T-cell (primary cell): ENCODE measurements around the gene CHRNB2. TPM values are rescaled to one million over a fixed set of nuclear protein-coding genes. Genes with fewer than 3 reads are reported as not detected.
A peak's percentile ranks its signal among the peaks of the same experiment; 100 is the strongest.

Source experiments
- ATAC-seq, 4 experiments: fragments of 200-7000 bp in 3 of 4; fragments of 150-1000 bp in 1 of 4; cut with Tn5 transposase; replicated peaks in 1 of 4; 1 replicate in 3 of 4; 2 replicates in 1 of 4; pipeline ENCODE4 v1.10.0; 2021; ENCODE audit warnings: moderate library complexity in 3 of 4, mild to moderate bottlenecking in 2 of 4, moderate number of reproducible peaks in 1 of 4
- CTCF ChIA-PET, 2 donors: fragments of 300-600 bp; sonication (Branson Sonifier 250); formaldehyde crosslinking; loops; one replicate each; lab custom pipeline; 2022; ENCODE audit warnings: antibody characterized with exemption in 2 of 2; lab: Charles Lee
- POLR2A ChIA-PET, 2 donors: fragments of 300-600 bp; sonication (Branson Sonifier 250); formaldehyde crosslinking; loops; one replicate each; lab custom pipeline; 2022; ENCODE audit warnings: antibody characterized with exemption in 2 of 2; lab: Charles Lee
- DNase-seq, 35 experiments: peaks; one replicate each; pipeline versions ENCODE4 v3.0.0 to v3.0.0-alpha.2; 2013 to 2023
- H3K27ac ChIP-seq: one replicate; pipeline ENCODE4 v1.5.1; 2013; ENCODE audit warnings: low read length
- H3K27me3 ChIP-seq, 2 experiments: replicated peaks in 1 of 2; 1 replicate in 1 of 2; 2 replicates in 1 of 2; pipeline versions ENCODE4 v1.6.1 to v1.7.0; 2013; ENCODE audit warnings: low read length in 1 of 2, mixed read lengths in 1 of 2; ENCODE audit not compliant: control insufficient read depth in 2 of 2, insufficient read depth in 2 of 2; ENCODE audit errors: extremely low read depth in 1 of 2
- H3K36me3 ChIP-seq, 2 donors: 1 replicate in 1 of 2; 2 replicates in 1 of 2; pipeline versions ENCODE4 v1.6.1 to v1.7.0; 2013; ENCODE audit warnings: low read length in 1 of 2; ENCODE audit not compliant: control insufficient read depth in 2 of 2, insufficient read depth in 1 of 2; ENCODE audit errors: extremely low read depth in 1 of 2
- H3K4me1 ChIP-seq, 2 experiments: 1 replicate in 1 of 2; 2 replicates in 1 of 2; pipeline versions ENCODE4 v1.6.1 to v1.7.0; 2013; ENCODE audit warnings: low read length in 2 of 2, mixed read lengths in 1 of 2; ENCODE audit not compliant: insufficient read depth in 2 of 2, control insufficient read depth in 1 of 2; ENCODE audit errors: extremely low read depth in 1 of 2
- H3K4me3 ChIP-seq, 2 donors: 1 replicate in 1 of 2; 2 replicates in 1 of 2; pipeline versions ENCODE4 v1.5.1 to v1.7.0; 2013; ENCODE audit warnings: mild to moderate bottlenecking in 2 of 2, low read length in 1 of 2, moderate library complexity in 1 of 2; ENCODE audit not compliant: control insufficient read depth in 1 of 2; ENCODE audit errors: extremely low read depth in 1 of 2
- H3K9me3 ChIP-seq: 2 replicates; pipeline ENCODE4 v1.7.0; 2013
- H3K27ac Mint-ChIP-seq, 2 donors: one replicate each; pipeline ENCODE4 v1.8.0; 2020 to 2021; ENCODE audit warnings: mild to moderate bottlenecking in 2 of 2, mixed read lengths in 2 of 2
- H3K27me3 Mint-ChIP-seq, 2 donors: one replicate each; pipeline ENCODE4 v1.8.0; 2021 to 2022; ENCODE audit warnings: mixed read lengths in 2 of 2
- H3K36me3 Mint-ChIP-seq: one replicate; pipeline ENCODE4 v1.8.0; 2021; ENCODE audit warnings: mixed read lengths
- H3K4me1 Mint-ChIP-seq, 3 donors: one replicate each; pipeline ENCODE4 v1.8.0; 2020 to 2022; ENCODE audit warnings: mixed read lengths in 3 of 3, mild to moderate bottlenecking in 1 of 3
- H3K4me3 Mint-ChIP-seq, 3 donors: one replicate each; pipeline ENCODE4 v1.8.0; 2020 to 2022; ENCODE audit warnings: mild to moderate bottlenecking in 3 of 3, mixed read lengths in 3 of 3, moderate library complexity in 3 of 3
- H3K9me3 Mint-ChIP-seq, 3 donors: one replicate each; pipeline ENCODE4 v1.8.0; 2020 to 2022; ENCODE audit warnings: mixed read lengths in 3 of 3
- WGBS: methylation state at CpG from one replicate; pipeline ENCODE4 v1.1.5; 2013; ENCODE audit warnings: missing lambda C conversion rate; ENCODE audit not compliant: insufficient coverage; 5-methylcytosine and 5-hydroxymethylcytosine counted together
- total RNA-seq, 35 experiments: library from RNA in 6 of 35; stranded (reverse) in 6 of 35; fragments of 120-200 nt in 1 of 35; gene quantifications; one replicate each; pipeline versions ENCODE4 v1.2.1 to v1.2.4 and lab custom pipeline; 2013 to 2026

Gene CHRNB2
- total RNA-seq, 5 donors from 2014 or later (not counting 1 experiment from before 2014, with no cell fraction given): 0.15 TPM; not detected in 4

GRCh38 chr1:154624746-154625643 lies 57.4 kb downstream of the CHRNB2 start:
- no peak for ATAC-seq
- no peak for DNase-seq
- Histone ChIP-seq H3K27me3 (no peaks in the 10 kb centered on the region), H3K4me1 (peaks cover 16 to 23% of the 10 kb centered on the region in 2 experiments), H3K9me3 (no peaks in the 10 kb centered on the region), H3K4me3 (no peak overlapping the region), H3K27ac (no peak overlapping the region), H3K36me3 (peaks cover 3 to 19% of the 10 kb centered on the region in 2 donors)
- Mint-ChIP-seq H3K27me3 (no peaks in the 10 kb centered on the region), H3K9me3 (peaks cover 4 to 11% (median 8%) of the 10 kb centered on the region in 3 donors), H3K27ac (peak overlapping the region in 1 of 2 donors; percentile 73), H3K4me3 (peak overlapping the region in 2 of 3 donors; percentile 25 to 37), H3K4me1 (peaks cover 45 to 63% (median 58%) of the 10 kb centered on the region in 3 donors), H3K36me3 (peaks cover 26% of the 10 kb centered on the region)
- WGBS: 100% methylated on average over 3 of the region's 8 CpGs
- ChIA-PET CTCF (interaction anchor here (0.6 to 1.6 kb wide), 4 partner anchors 15 to 600 kb away, joined by 3 to 4 read pairs (median 4); no protein-coding TSS in a partner anchor), POLR2A (interaction anchor here in 1 of 2 donors (0.6 kb wide), 1 partner anchor 20 kb away, joined by 3 read pairs; no protein-coding TSS in a partner anchor)

- Mint-ChIP-seq H3K27me3 (peaks cover 0 to 5% of the 10 kb centered on the region in 2 donors), H3K27ac (peak overlapping the region; percentile 95 to 97), H3K9me3 (peaks cover 5 to 16% (median 9%) of the 10 kb centered on the region in 3 donors), H3K4me1 (peaks cover 37 to 56% (median 51%) of the 10 kb centered on the region in 3 donors), H3K36me3 (peaks cover 28% of the 10 kb centered on the region), H3K4me3 (peak overlapping the region; percentile 90 to 98 (median 97))
- peak in 7 of 35 experiments; percentile 1 to 45 (median 20) for DNase-seq
- CTCF ChIA-PET: interaction anchor here in 1 of 2 donors (0.6 to 1.6 kb wide), 4 partner anchors 17 to 133 kb away, joined by 3 to 4 read pairs (median 3); no protein-coding TSS in a partner anchor
- Histone ChIP-seq H3K9me3 (no peaks in the 10 kb centered on the region), H3K4me1 (peaks cover 15 to 22% of the 10 kb centered on the region in 2 experiments), H3K27ac (peak overlapping the region; percentile 95), H3K4me3 (peak overlapping the region; percentile 86 to 93), H3K36me3 (peaks cover 3 to 19% of the 10 kb centered on the region in 2 donors), H3K27me3 (no peaks in the 10 kb centered on the region)
- ATAC-seq: peak; percentile 19 to 25 (median 22)
- POLR2A ChIA-PET: interaction anchor here (0.6 to 0.7 kb wide), 2 partner anchors 17 to 452 kb away, joined by 4 read pairs; partner anchors contain the start of gene EFNA3 (in 1 of the 2)
- WGBS: 10% methylated on average over 5 of the region's 10 CpGs
Observed at GRCh38 chr1:154626456-154627256, 59.1 kb downstream of the CHRNB2 start.

- Mint-ChIP-seq H3K36me3 (peaks cover 28% of the 10 kb centered on the region), H3K9me3 (peaks cover 5 to 16% (median 9%) of the 10 kb centered on the region in 3 donors), H3K27me3 (peaks cover 5 to 10% of the 10 kb centered on the region in 2 donors), H3K4me3 (peak overlapping the region; percentile 90 to 98 (median 97)), H3K4me1 (peaks cover 31 to 48% (median 43%) of the 10 kb centered on the region in 3 donors), H3K27ac (peak overlapping the region; percentile 95 to 97)
- ChIA-PET CTCF (interaction anchor here (0.5 to 1.4 kb wide), 4 partner anchors 17 to 164 kb away, joined by 3 to 6 read pairs (median 4); no protein-coding TSS in a partner anchor), POLR2A (interaction anchor here in 1 of 2 donors (0.6 kb wide), 1 partner anchor 16 kb away, joined by 4 read pairs; no protein-coding TSS in a partner anchor)
- peak; percentile 69 to 80 (median 76) for ATAC-seq
- peaks cover 3 to 14% of the 10 kb centered on the region in 2 donors for H3K36me3 ChIP-seq
- H3K9me3 ChIP-seq: no peaks in the 10 kb centered on the region
- WGBS: under 1% methylated on average over 67 of the region's 70 CpGs
- peak overlapping the region; percentile 86 to 93 for H3K4me3 ChIP-seq
- peaks cover 7 to 15% of the 10 kb centered on the region in 2 experiments for H3K4me1 ChIP-seq
- peak; percentile 79 to 94 (median 89) for DNase-seq
- H3K27ac ChIP-seq: peak overlapping the region; percentile 95
- no peaks in the 10 kb centered on the region for H3K27me3 ChIP-seq
Observed at GRCh38 chr1:154627257-154628120, 59.9 kb downstream of the CHRNB2 start.

- H3K27me3 ChIP-seq: peaks cover 0 to 5% of the 10 kb centered on the region in 2 experiments
- peaks cover 6 to 10% of the 10 kb centered on the region in 2 donors for H3K27me3 Mint-ChIP-seq
- H3K4me3 Mint-ChIP-seq: peak overlapping the region; percentile 90 to 98 (median 97)
- peaks cover 22% of the 10 kb centered on the region for H3K36me3 Mint-ChIP-seq
- peak overlapping the region; percentile 95 to 97 for H3K27ac Mint-ChIP-seq
- H3K27ac ChIP-seq: peak overlapping the region; percentile 95
- H3K4me1 ChIP-seq: peaks cover 4 to 14% of the 10 kb centered on the region in 2 experiments
- peaks cover 25 to 42% (median 37%) of the 10 kb centered on the region in 3 donors for H3K4me1 Mint-ChIP-seq
- ChIA-PET CTCF (interaction anchor here in 1 of 2 donors (1.4 kb wide), 1 partner anchor 69 kb away, joined by 4 read pairs; no protein-coding TSS in a partner anchor), POLR2A (no interaction called here)
- peaks cover 5 to 16% (median 9%) of the 10 kb centered on the region in 3 donors for H3K9me3 Mint-ChIP-seq
- no peaks in the 10 kb centered on the region for H3K9me3 ChIP-seq
- H3K4me3 ChIP-seq: peak overlapping the region; percentile 86 to 93
- WGBS: no CpG with 5 or more reads among the region's 5 CpGs
- peak in 1 of 4 experiments; percentile 43 for ATAC-seq
- no peak for DNase-seq
- H3K36me3 ChIP-seq: peaks cover 3 to 13% of the 10 kb centered on the region in 2 donors
Observed at GRCh38 chr1:154628121-154628405, 60.5 kb downstream of the CHRNB2 start.

GRCh38 chr1:154629061-154629674 lies 61.6 kb downstream of the CHRNB2 start:
- H3K27me3 ChIP-seq: peaks cover 0 to 11% of the 10 kb centered on the region in 2 experiments
- WGBS: no CpG with 5 or more reads among the region's 1 CpG
- ATAC-seq (no peak), DNase-seq (no peak)
- Mint-ChIP-seq H3K9me3 (peaks cover 5 to 16% (median 9%) of the 10 kb centered on the region in 3 donors), H3K36me3 (peaks cover 14% of the 10 kb centered on the region), H3K4me1 (peaks cover 17 to 35% (median 31%) of the 10 kb centered on the region in 3 donors), H3K27ac (peak overlapping the region in 1 of 2 donors; percentile 87), H3K27me3 (peaks cover 9 to 14% of the 10 kb centered on the region in 2 donors), H3K4me3 (peak overlapping the region in 2 of 3 donors; percentile 34 to 90)
- ChIA-PET POLR2A (interaction anchor here in 1 of 2 donors (0.5 kb wide), 1 partner anchor 311 kb away, joined by 6 read pairs; no protein-coding TSS in a partner anchor), CTCF (no interaction called here)
- H3K36me3 ChIP-seq: peaks cover 0 to 5% of the 10 kb centered on the region in 2 donors
- H3K9me3 ChIP-seq: no peaks in the 10 kb centered on the region
- peaks cover 4 to 14% of the 10 kb centered on the region in 2 experiments for H3K4me1 ChIP-seq
- H3K27ac ChIP-seq: no peak overlapping the region
- H3K4me3 ChIP-seq: no peak overlapping the region
